KOPT-K1 (cell line): ENCODE results near the gene SMARCC2.

Source experiments
- H3K27ac ChIP-seq: fragments of 200-600 bp; sonication (generic); 2 replicates; pipeline ENCODE4 v1.5.1; 2016; ENCODE audit warnings: antibody characterized with exemption, mild to moderate bottlenecking, low read depth, low read length; ENCODE audit not compliant: poor library complexity, severe bottlenecking
- H3K36me3 ChIP-seq: fragments of 200-600 bp; sonication (generic); 2 replicates; pipeline ENCODE4 v1.5.1; 2017; ENCODE audit warnings: antibody characterized with exemption, mild to moderate bottlenecking, low read length, moderate library complexity; ENCODE audit not compliant: insufficient read depth
- H3K9me3 ChIP-seq: fragments of 200-600 bp; sonication (generic); 2 replicates; pipeline ENCODE4 v1.5.1; 2017; ENCODE audit warnings: antibody characterized with exemption, low read length, mild to moderate bottlenecking; ENCODE audit not compliant: insufficient read depth, poor library complexity, severe bottlenecking

Gene SMARCC2

DNA sequence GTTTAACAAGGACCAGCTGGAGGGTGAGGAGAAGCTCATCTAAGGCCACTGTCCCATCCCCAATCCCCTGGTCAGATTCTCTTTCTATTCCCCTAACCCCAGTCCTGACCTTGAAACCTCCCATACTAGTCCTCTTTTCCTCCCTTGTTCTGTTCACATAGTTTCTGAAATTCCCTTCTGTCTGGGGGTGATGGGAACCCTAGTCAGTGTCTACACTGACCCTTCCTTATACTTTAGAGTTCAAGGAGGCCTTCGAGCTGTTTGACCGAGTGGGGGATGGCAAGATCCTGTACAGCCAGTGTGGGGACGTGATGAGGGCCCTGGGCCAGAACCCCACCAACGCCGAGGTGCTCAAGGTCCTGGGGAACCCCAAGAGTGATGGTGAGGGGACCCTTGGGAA lies 34.5 kb downstream of the SMARCC2 start:
- H3K36me3 ChIP-seq, result peaks cover 31% of the 10 kb centered on the region

DNA sequence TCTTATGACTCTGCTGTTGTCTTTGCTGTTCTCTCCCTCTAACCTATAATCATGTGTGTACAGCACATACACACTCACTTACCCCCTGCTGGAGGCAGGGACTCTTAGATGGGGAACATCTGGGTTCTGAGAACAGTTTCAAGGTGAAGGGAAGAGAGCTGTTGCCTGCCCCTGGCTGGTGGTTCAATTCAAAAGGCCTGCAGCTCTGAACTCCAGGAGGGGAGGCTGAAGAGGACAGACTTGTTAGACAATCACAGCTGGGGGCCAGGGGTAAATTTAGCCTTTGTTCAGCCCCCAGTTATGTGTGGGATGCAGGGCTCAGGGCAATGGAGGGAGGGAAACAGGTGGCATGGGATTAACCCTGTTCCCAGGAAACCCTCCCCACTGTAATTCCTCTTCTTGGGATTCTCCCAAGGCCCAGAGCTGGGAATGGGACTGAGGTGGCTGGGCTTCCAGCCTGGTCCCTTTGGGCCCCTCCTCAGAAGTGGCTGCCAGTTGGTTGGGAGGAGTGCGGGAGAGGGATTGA lies 35.0 kb downstream of the SMARCC2 start:
- no peak overlapping the region for H3K27ac ChIP-seq
- no peaks in the 10 kb centered on the region for H3K9me3 ChIP-seq
- peaks cover 26% of the 10 kb centered on the region for H3K36me3 ChIP-seq

More for the DNA sequence above, 34.5 kb downstream of the SMARCC2 start:
- Histone ChIP-seq H3K9me3 (no peaks in the 10 kb centered on the region), H3K27ac (no peak overlapping the region)

DNA sequence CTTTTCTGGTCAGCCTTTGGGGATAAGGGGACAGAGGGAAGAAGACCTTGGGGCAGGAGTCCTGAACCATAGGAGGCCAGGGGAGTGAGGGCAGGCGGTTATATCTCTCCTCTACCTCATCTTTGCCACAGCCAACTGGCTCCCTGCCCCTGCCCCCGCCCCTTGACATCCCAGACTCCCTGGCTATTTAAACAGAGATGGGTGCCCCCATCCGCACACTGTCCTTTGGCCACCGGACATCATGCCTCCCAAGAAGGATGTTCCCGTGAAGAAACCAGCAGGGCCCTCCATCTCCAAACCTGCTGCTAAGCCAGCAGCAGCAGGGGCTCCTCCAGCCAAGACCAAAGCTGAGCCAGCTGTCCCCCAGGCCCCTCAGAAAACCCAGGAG lies 35.6 kb downstream of the SMARCC2 start:
- H3K36me3 ChIP-seq, result peaks cover 23% of the 10 kb centered on the region
- peak overlapping the region; percentile 92 for H3K27ac ChIP-seq
- H3K9me3 ChIP-seq, result no peaks in the 10 kb centered on the region

DNA sequence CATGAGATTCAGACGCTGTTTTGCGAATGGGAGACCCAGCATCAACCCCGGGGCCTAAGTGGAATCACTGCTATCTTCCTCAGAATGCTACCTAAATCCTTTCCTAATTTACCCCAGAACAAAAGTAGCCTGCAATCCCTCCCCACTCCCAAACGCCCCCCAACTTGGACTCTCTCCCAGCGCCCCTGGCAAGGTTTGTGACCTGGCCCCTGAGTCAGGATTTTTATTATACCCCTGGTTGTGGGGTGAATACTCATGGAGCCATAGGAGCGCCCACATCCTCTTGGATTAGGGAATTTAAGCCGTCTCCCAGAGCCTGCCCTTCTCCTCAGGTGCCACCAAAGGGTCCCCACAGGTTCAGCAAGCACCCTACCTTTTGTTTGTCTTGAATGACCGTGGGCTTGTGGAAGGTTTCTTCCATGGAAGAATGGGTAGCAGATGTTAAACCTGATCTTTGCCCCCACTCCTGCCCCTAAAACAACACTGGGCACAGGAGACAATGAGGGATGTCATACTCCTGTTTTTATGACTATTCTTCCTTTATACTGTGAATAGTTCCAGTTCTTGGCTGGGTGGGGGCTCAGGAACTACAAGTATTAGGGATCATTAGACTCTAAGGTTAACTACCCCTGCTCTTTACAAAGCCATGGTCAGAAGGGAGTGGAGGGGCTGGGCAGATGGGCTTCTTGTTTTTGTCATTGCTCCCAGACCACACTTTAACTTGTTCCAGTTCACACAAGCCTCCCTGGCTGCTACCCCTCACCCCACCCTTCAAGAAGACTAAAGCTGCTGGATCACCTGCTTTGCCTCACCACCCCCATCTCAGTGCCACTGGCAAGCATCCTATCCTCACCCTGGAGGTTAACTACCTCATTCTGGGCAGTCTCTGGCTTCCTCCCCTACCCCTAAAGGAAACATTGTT lies 36.3 kb downstream of the SMARCC2 start:
- peaks cover 23% of the 10 kb centered on the region for H3K36me3 ChIP-seq
- peak overlapping the region; percentile 92 for H3K27ac ChIP-seq
- H3K9me3 ChIP-seq, result no peaks in the 10 kb centered on the region

DNA sequence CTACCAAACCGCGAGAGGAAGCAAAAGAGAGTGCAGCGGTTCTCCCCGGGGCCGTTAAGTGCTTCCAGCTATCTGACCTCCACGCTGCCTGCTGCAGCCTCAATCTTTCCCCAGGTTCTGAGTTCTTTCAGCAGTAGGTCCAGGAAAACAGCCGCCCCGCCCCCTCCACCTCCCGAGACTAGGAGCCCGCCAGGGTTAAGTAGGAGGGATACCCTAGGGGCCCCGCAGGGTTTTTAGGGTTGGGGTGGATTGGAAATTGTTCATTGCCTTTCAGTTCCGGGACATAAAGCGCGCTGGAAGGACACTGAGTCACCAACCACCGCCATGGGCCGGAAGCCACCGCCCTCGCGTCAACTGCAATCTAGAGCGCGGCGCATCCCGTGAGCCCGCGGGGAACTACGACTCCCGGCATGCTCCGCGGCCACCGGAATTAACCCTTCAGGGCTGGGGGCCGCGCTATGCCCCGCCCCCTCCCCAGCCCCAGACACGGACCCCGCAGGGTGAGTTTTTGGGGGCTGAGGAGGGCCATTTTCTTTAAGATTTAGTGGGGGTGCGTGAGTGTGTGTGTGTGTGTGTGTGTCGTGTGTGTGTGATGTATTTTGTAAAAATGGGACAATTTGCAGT lies 37.0 kb downstream of the SMARCC2 start, which contains the start of gene MYL6B:
TSS of gene MYL6B (plus strand) at position 456 of the 624 bp plus-strand sequence. CDS start 1,332 bp downstream, outside the sequence.
- Histone ChIP-seq H3K27ac (peak within 1 kb of the TSS; percentile 92), H3K36me3 (peaks cover 23% of the 10 kb centered on the region)

DNA sequence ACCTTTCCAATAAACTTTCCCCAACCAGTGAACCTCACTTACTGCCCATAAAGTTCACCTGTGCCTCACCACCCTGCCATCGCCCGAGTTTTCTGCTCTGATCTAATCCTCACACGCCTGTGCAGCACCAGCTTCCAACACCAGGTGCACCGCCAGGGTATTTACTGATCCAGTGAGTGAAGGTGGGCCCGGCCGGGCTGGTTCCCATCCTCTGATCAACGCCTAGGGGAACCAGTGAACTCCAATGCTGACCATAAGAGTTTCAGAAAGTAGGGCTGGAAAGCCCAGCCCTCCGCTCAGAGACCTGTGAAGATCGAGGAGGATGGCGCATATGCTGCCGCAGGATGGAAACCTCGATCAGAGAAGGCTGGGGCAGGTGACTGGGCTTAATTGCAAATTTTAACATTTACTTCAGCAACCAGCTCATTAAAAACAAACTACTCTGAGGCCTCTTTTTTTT lies 37.6 kb downstream of the SMARCC2 start:
- Histone ChIP-seq H3K9me3 (no peaks in the 10 kb centered on the region), H3K27ac (peak overlapping the region; percentile 92), H3K36me3 (peaks cover 23% of the 10 kb centered on the region)

More for the DNA sequence above, 37.0 kb downstream of the SMARCC2 start, which contains the start of gene MYL6B:
- no peaks in the 10 kb centered on the region for H3K9me3 ChIP-seq

DNA sequence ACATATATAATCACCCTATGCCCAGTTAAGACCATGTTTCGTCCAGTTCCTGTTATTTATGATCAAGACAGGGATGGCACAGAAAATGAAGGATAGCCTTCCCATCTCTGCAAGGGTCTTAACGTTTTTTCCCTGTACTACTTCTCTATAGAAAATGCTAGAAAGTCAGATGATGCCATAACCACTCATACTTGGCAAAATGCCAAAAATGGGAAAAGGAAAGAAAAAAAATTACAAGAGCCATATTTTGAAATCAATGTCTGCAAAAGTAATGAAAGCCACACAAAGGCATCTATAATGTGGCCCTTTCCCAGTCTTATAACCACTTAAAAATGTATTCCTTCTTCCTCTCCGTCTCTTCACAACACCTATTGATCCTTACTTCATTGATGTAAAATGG lies 38.7 kb downstream of the SMARCC2 start:
- Histone ChIP-seq H3K36me3 (peaks cover 16% of the 10 kb centered on the region; the same call in 1 of the 2 replicates), H3K9me3 (no peaks in the 10 kb centered on the region), H3K27ac (no peak overlapping the region)

DNA sequence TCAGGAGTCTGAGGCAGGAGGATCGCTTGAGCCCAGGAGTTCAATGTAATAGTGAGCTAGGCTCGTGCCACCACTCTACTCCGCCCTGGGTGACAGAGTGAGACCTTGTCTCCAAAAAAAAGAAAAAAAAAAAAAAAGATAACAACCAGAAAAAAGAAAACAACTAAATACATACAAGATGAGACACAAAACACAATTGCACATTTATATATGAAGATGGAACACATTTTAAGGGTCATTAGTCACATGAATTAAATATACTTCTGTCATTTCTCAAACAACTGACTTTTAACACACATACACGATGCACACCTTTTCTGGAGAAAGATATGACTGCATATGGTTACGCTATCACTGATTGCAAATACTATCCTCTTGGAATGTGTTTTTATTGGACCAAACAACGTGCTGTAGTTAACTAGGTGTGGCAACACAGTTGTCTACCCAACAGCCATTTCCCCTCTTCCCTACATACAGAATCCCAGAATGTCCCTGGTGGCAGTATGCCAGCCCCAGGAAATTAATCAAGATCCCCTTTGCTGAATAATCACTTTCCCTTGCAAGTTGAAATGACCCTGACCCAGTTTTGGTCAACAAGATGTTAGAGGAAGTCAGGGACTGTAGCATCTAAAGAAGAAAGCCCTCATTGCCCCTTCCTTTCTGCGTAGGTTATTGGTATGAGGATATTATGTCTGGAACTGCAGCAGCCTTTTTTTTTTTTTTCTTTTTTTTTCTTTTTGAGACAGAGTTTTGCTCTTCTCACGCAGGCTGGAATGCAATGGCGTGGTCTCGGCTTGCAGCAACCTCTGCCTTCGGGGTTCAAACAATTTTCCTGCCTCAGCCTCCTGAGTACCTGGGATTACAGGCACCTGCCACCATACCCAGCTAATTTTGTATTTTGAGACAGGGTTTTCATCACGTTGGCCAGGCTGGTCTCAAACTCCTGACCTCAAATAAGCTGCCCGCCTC lies 42.5 kb downstream of the SMARCC2 start:
- H3K36me3 ChIP-seq, result peaks cover 37% of the 10 kb centered on the region
- no peak overlapping the region for H3K27ac ChIP-seq
- H3K9me3 ChIP-seq, result no peaks in the 10 kb centered on the region

DNA sequence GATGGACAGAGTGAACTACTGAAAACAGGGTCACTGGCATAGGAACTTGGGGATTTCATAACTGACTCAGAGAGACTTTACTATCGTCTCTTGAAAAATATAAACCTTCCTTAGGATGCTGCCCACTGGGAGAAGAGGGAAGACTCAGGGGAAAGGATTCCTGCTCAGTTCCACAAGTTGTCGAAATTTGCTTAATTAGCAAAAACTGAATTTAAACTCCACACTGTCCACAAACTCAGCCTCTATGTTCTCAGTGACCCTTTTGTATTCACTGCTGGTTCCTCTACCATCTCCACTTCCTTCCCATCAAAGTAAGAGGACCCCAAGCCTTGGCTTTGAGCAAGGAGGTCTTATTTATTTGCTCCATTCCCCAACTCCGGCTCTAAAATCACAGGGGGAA lies 44.1 kb downstream of the SMARCC2 start:
- no peaks in the 10 kb centered on the region for H3K9me3 ChIP-seq
- H3K36me3 ChIP-seq, result peaks cover 51% of the 10 kb centered on the region
- no peak overlapping the region for H3K27ac ChIP-seq

DNA sequence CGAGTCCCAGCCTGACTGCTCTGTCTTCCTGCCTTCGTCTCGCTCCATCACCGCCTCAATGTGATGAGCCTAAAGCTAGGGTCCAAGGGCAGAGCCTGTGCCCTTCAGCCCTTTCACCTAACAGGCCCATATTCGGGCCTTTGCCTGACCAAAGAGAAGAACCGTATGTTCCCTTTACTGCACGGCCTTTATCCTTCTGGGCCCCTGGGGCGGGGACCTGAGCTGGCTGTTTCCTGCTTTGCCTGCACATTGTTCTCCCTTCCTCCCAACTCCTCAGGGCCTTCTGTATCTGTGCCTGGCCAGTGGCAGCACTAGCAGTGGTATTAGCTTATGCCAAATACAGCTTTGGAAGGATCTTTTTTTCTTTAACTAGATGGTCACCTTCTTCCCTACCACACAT lies 45.4 kb downstream of the SMARCC2 start:
- H3K9me3 ChIP-seq, result no peaks in the 10 kb centered on the region
- no peak overlapping the region for H3K27ac ChIP-seq
- H3K36me3 ChIP-seq, result peaks cover 64% of the 10 kb centered on the region

DNA sequence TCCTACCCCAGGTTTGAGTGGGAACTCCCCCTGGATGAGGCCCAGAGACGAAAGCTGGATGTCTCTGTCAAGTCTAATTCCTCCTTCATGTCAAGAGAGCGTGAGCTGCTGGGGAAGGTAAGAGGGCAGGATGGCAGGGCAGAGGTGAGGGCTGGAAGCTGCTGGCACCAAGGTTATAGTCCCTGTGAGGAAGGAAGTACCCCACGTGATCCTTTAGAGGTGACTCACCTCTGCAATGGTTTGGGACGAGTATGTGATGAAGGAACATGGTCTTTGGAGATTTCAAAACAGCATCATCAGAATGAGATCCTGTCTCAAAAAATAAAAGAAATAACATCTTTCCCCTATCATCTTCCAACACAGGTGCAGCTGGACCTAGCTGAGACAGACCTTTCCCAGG lies 46.1 kb downstream of the SMARCC2 start:
- Histone ChIP-seq H3K9me3 (no peaks in the 10 kb centered on the region), H3K36me3 (peaks cover 71% of the 10 kb centered on the region), H3K27ac (no peak overlapping the region)

DNA sequence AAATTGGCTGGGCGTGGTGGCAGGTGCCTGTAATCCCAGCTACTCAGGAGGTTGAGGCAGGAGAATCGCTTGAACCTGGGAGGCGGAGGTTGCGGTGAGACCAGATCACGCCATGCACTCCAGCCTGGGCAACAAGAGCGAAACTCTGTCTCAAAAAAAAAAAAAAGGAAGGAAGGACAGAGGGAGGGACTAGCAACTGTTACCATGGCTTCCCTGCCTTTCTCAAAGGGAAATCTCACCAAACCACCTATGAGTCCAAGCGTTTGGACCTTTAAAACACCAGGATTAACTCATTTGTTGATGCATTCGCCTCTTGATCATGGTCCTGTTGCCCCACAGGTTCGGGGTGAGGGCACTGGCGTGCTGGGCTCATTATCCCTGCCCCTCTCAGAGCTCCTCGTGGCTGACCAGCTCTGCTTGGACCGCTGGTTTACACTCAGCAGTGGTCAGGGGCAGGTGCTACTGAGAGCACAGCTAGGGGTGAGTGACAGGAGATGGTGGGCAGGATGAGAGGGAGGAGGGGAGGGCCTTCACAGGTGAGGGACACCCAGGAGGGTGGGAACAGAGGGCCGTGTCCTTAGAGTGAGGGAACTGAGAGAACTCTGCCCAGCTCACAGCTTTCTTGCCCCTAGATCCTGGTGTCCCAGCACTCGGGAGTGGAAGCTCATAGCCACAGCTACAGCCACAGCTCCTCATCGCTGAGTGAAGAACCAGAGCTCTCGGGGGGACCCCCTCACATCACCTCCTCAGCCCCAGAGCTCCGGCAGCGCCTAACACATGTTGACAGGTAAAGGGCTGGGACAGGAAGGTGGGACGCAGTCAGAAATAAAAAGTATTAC lies 47.1 kb downstream of the SMARCC2 start:
- H3K27ac ChIP-seq, result no peak overlapping the region
- H3K9me3 ChIP-seq, result no peaks in the 10 kb centered on the region
- peaks cover 82% of the 10 kb centered on the region for H3K36me3 ChIP-seq

DNA sequence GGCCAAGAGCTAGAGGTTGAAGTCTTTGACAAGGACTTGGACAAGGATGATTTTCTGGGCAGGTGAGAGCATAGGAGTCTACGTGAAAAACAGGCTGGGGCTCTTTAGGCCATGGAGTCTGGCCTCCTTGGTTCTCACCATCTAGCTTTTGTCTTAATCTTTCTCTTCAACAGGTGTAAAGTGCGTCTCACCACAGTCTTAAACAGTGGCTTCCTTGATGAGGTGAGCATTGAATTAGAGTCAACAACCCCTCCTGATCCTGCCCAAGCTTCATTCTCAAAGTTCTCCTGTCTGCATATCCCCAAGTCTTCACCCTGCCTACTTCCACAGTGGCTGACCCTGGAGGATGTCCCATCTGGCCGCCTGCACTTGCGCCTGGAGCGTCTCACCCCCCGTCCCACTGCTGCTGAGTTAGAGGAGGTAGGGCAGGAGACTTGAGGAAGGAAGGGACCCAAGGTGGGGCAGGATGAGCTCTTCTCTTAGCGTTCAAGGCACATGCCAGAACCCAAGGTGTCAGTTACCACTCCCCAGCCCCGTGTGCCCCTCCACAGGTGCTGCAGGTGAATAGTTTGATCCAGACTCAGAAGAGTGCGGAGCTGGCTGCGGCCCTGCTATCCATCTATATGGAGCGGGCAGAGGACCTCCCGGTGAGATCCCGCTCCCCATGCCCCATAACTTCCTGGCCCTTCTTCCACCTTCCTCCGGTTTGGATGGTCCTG lies 51.3 kb downstream of the SMARCC2 start:
- H3K9me3 ChIP-seq, result no peaks in the 10 kb centered on the region
- peaks cover 98% of the 10 kb centered on the region for H3K36me3 ChIP-seq

More for the DNA sequence above, 51.3 kb downstream of the SMARCC2 start:
- H3K27ac ChIP-seq, result peak overlapping the region; percentile 16
